DOHH2 (cell line): Measurements from ENCODE around the gene RASGRP4.

Experiments used
- H3F3A ChIP-seq: fragments of 200-600 bp; sonication (generic), shearing (Covaris generic); 2 replicates; pipeline ENCODE4 v1.6.0; 2016; ENCODE audit warnings: antibody characterized with exemption, mild to moderate bottlenecking; ENCODE audit not compliant: control insufficient read depth, insufficient read depth
- H3K27ac ChIP-seq: fragments of 200-600 bp; sonication (generic); 2 replicates; pipeline ENCODE4 v1.5.1; 2014; ENCODE audit warnings: low read depth, mild to moderate bottlenecking, low read length, moderate library complexity
- H3K27me3 ChIP-seq: fragments of 200-600 bp; sonication (generic); 2 replicates; pipeline ENCODE4 v1.6.1; 2014; ENCODE audit warnings: mild to moderate bottlenecking, low read length, mixed read lengths; ENCODE audit not compliant: control insufficient read depth
- H3K36me3 ChIP-seq: fragments of 200-600 bp; sonication (generic); 2 replicates; pipeline ENCODE4 v1.6.1; 2014; ENCODE audit warnings: mild to moderate bottlenecking, low read length, moderate library complexity, mixed read lengths; ENCODE audit not compliant: control insufficient read depth
- H3K4me1 ChIP-seq: fragments of 200-600 bp; sonication (generic); 2 replicates; pipeline ENCODE4 v1.6.1; 2014; ENCODE audit warnings: mild to moderate bottlenecking, low read length, mixed read lengths; ENCODE audit not compliant: control insufficient read depth
- H3K4me2 ChIP-seq: fragments of 200-600 bp; sonication (generic); 2 replicates; pipeline ENCODE4 v1.6.0; 2014; ENCODE audit warnings: mild to moderate bottlenecking, low read length, moderate library complexity
- H3K4me3 ChIP-seq: fragments of 200-600 bp; sonication (generic); 2 replicates; pipeline ENCODE4 v1.5.1; 2014; ENCODE audit warnings: mild to moderate bottlenecking, low read length, mixed read lengths
- H3K79me2 ChIP-seq: fragments of 200-600 bp; sonication (generic); 2 replicates; pipeline ENCODE4 v1.6.1; 2014; ENCODE audit warnings: mild to moderate bottlenecking, low read length, mixed read lengths; ENCODE audit not compliant: control insufficient read depth
- H3K9me2 ChIP-seq: fragments of 200-600 bp; sonication (generic); replicated peaks from 2 replicates; pipeline ENCODE4 v1.6.1; 2014; ENCODE audit warnings: mild to moderate bottlenecking, low read length, mixed read lengths; ENCODE audit not compliant: control insufficient read depth
- H3K9me3 ChIP-seq: fragments of 200-600 bp; sonication (generic); 2 replicates; pipeline ENCODE4 v1.6.1; 2014; ENCODE audit warnings: antibody characterized with exemption, low read length, mixed read lengths; ENCODE audit not compliant: control insufficient read depth, insufficient read depth
- H4K20me1 ChIP-seq: fragments of 200-600 bp; sonication (generic); 2 replicates; pipeline ENCODE4 v1.6.0; 2014; ENCODE audit warnings: low read depth, mild to moderate bottlenecking, antibody characterized with exemption, low read length, moderate library complexity; ENCODE audit not compliant: control insufficient read depth, insufficient read depth
- EZH2phosphoT487 ChIP-seq: fragments of 200-600 bp; sonication (generic); IDR thresholded peaks from 2 replicates; pipeline ENCODE4 v1.6.1; 2017; ENCODE audit warnings: borderline replicate concordance, mild to moderate bottlenecking, antibody characterized with exemption, low read length, moderate library complexity, mixed read lengths
- TF ChIP-seq, protein P1 (sequence below): fragments of 200-600 bp; sonication (generic); IDR thresholded peaks from one replicate; pipeline ENCODE4 v1.5.1; 2014; ENCODE audit warnings: antibody characterized with exemption, mild to moderate bottlenecking, low read depth, low read length; ENCODE audit not compliant: poor library complexity, severe bottlenecking

The RASGRP4 gene

DNA sequence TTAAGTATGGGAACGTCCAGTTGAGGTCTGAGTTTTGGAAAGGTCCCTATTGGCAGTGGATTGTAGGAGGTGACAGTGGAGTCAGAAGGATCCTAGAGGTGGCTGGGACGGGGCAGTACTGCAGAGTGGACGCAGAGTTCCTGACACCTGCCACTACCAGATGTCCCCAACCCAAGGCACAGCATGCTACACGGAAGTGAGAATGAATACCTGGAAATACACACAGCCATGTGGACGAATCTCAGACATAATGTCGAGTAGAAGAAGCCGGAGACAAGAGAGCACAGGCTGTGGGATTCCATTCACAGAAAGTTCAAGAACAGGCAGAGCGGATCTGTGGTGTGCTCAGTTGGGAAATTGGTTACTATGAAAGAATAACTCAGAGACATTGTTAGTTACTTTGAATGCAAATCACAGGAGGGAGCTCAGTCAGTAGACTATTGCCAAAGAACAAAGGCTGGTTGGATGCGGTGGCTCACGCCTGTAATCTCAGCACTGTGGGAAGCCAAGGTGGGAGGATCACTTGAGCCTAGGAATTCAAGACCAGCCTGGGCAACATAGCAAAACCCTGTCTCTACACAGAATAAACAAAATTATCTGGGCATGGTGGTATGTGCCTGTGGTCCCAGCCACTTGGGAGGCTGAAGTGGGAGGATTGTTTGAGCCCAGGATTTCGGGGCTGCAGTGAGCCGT, 44.9 kb upstream of the RASGRP4 start:
- Histone ChIP-seq H3K4me3 (no peak overlapping the region), H3K4me1 (no peaks in the 10 kb centered on the region), H3K9me2 (no peaks in the 10 kb centered on the region), H3K4me2 (no peak overlapping the region), H4K20me1 (no peaks in the 10 kb centered on the region), H3K79me2 (no peaks in the 10 kb centered on the region), H3K27ac (no peak overlapping the region), H3K36me3 (no peaks in the 10 kb centered on the region), H3K9me3 (no peaks in the 10 kb centered on the region), H3K27me3 (no peaks in the 10 kb centered on the region), H3F3A (no peaks in the 10 kb centered on the region)
- TF ChIP-seq EZH2phosphoT487 = no peak

DNA sequence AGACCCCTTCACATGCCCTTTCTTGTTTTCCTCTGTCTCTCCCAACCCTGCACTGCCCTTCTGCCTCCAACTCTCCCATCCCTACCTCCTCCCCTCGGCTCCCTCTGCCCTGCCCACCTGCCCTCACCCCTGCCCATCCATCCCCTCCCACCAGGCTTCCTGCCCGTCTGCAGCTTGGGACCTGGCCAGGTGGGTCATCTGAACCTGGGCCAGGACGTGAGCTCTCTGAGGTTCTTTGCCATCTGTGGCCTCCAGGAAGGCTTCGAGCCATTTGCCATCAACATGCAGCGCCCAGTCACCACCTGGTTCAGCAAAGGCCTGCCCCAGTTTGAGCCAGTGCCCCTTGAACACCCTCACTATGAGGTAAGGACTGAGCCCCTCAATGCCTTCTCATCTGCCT, 43.1 kb upstream of the RASGRP4 start:
- no peaks in the 10 kb centered on the region for H3F3A ChIP-seq

DNA sequence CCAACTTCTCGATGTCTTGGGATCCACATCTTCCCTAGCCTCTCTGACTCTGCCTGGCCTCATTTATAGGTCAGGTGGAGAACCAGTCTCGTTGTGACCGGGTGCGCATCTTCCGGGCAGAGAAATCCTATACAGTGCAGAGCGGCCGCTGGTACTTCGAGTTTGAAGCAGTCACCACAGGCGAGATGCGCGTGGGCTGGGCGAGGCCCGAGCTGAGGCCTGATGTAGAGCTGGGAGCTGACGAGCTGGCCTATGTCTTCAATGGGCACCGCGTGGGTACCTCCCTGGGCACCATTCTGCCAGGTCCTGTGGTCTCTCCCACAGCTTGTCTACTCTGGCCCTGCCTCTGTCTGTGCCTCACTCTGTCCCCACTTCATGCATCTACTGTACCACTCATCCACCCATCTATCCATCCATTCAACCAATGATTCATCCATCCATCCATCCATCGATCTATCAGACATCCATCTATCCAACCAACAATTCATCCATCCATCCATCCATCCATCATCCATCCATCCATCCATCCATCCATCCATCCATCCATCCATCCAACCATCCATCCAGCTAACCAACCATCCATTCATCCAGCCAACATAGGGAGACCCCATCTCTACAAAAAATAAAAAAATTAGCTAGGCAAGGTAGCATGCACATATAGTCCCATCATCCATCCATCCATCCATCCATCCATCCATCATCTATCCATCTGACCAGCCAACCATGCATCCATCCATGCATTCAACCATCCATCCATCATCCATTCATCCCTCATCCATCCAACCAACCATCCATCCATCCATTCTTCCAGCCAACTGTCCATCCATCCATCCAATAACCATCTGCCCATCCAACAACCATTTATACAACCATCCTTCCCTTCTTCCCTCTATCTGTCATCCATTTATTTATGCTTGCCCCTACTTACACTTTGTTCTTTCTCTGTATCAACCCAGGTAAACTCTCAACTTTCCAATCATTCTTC, 41.8 kb upstream of the RASGRP4 start:
- H3K9me2 ChIP-seq = no peaks in the 10 kb centered on the region
- H4K20me1 ChIP-seq = no peaks in the 10 kb centered on the region
- no peaks in the 10 kb centered on the region for H3K79me2 ChIP-seq
- no peaks in the 10 kb centered on the region for H3F3A ChIP-seq
- TF ChIP-seq EZH2phosphoT487 = no peak
- TF ChIP-seq, protein P1, sequence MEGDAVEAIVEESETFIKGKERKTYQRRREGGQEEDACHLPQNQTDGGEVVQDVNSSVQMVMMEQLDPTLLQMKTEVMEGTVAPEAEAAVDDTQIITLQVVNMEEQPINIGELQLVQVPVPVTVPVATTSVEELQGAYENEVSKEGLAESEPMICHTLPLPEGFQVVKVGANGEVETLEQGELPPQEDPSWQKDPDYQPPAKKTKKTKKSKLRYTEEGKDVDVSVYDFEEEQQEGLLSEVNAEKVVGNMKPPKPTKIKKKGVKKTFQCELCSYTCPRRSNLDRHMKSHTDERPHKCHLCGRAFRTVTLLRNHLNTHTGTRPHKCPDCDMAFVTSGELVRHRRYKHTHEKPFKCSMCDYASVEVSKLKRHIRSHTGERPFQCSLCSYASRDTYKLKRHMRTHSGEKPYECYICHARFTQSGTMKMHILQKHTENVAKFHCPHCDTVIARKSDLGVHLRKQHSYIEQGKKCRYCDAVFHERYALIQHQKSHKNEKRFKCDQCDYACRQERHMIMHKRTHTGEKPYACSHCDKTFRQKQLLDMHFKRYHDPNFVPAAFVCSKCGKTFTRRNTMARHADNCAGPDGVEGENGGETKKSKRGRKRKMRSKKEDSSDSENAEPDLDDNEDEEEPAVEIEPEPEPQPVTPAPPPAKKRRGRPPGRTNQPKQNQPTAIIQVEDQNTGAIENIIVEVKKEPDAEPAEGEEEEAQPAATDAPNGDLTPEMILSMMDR = no peak
- no peak overlapping the region for H3K4me3 ChIP-seq
- no peaks in the 10 kb centered on the region for H3K27me3 ChIP-seq
- no peak overlapping the region for H3K27ac ChIP-seq
- H3K4me2 ChIP-seq = no peak overlapping the region
- H3K36me3 ChIP-seq = no peaks in the 10 kb centered on the region
- no peaks in the 10 kb centered on the region for H3K4me1 ChIP-seq
- no peaks in the 10 kb centered on the region for H3K9me3 ChIP-seq

More for the DNA sequence above, 43.1 kb upstream of the RASGRP4 start:
- Histone ChIP-seq H3K4me2 (no peak overlapping the region), H3K36me3 (no peaks in the 10 kb centered on the region), H3K9me3 (no peaks in the 10 kb centered on the region), H3K4me1 (no peaks in the 10 kb centered on the region), H3K9me2 (no peaks in the 10 kb centered on the region), H3K4me3 (no peak overlapping the region), H3K27me3 (no peaks in the 10 kb centered on the region), H4K20me1 (no peaks in the 10 kb centered on the region), H3K27ac (no peak overlapping the region), H3K79me2 (no peaks in the 10 kb centered on the region)
- TF ChIP-seq EZH2phosphoT487 = no peak
- TF ChIP-seq, protein P1 = no peak

DNA sequence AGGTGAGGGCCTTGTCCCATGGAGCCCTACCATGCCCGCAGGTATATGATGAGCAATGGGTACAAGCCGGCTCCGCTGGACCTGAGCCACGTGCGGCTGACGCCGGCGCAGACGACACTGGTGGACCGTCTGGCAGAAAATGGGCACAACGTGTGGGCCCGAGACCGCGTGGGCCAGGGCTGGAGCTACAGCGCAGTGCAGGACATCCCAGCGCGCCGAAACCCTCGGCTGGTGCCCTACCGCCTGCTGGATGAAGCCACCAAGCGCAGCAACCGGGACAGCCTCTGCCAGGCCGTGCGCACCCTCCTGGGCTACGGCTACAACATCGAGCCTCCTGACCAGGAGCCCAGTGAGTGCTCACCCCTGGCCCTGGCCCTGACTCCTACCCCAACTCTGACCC, 40.0 kb upstream of the RASGRP4 start:
- Histone ChIP-seq H3K9me2 (no peaks in the 10 kb centered on the region), H3K4me2 (no peak overlapping the region), H3K4me1 (no peaks in the 10 kb centered on the region), H3K27me3 (no peaks in the 10 kb centered on the region), H3K4me3 (no peak overlapping the region), H4K20me1 (no peaks in the 10 kb centered on the region), H3K27ac (no peak overlapping the region), H3K79me2 (no peaks in the 10 kb centered on the region), H3K9me3 (no peaks in the 10 kb centered on the region), H3K36me3 (no peaks in the 10 kb centered on the region), H3F3A (no peaks in the 10 kb centered on the region)
- no peak for TF ChIP-seq EZH2phosphoT487
- TF ChIP-seq, protein P1 = no peak
